C4-2B (cell line): ENCODE results near the gene DOCK9.

Source experiments
- ZFX ChIP-seq: fragments of 450-650 bp; IDR thresholded peaks from 2 replicates; pipeline ENCODE4 v1.6.1; 2017
- TF ChIP-seq, protein P1 (sequence below): fragments of 450-650 bp; conservative IDR thresholded peaks from 2 replicates; pipeline ENCODE4 v1.5.1; 2017; ENCODE audit warnings: mild to moderate bottlenecking

- TF ChIP-seq, protein P1, sequence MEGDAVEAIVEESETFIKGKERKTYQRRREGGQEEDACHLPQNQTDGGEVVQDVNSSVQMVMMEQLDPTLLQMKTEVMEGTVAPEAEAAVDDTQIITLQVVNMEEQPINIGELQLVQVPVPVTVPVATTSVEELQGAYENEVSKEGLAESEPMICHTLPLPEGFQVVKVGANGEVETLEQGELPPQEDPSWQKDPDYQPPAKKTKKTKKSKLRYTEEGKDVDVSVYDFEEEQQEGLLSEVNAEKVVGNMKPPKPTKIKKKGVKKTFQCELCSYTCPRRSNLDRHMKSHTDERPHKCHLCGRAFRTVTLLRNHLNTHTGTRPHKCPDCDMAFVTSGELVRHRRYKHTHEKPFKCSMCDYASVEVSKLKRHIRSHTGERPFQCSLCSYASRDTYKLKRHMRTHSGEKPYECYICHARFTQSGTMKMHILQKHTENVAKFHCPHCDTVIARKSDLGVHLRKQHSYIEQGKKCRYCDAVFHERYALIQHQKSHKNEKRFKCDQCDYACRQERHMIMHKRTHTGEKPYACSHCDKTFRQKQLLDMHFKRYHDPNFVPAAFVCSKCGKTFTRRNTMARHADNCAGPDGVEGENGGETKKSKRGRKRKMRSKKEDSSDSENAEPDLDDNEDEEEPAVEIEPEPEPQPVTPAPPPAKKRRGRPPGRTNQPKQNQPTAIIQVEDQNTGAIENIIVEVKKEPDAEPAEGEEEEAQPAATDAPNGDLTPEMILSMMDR, result no peak
- no peak for TF ChIP-seq ZFX
Observed at GRCh38 chr13:98957731-98958442, 20.0 kb downstream of the DOCK9 start.
